ENCODE results near the gene ARMC9. TPM values are rescaled to one million over a fixed set of nuclear protein-coding genes. Genes with fewer than 3 reads are reported as not detected.

ARMC9 gene
- total RNA-seq, 1 donor from 2014 or later, result 3.3 TPM

GRCh38 chr2:231418820-231419640, 220.6 kb downstream of the ARMC9 start:
- H3K9me3 ChIP-seq, result no peaks in the 10 kb centered on the region
- TF ChIP-seq, protein P1, sequence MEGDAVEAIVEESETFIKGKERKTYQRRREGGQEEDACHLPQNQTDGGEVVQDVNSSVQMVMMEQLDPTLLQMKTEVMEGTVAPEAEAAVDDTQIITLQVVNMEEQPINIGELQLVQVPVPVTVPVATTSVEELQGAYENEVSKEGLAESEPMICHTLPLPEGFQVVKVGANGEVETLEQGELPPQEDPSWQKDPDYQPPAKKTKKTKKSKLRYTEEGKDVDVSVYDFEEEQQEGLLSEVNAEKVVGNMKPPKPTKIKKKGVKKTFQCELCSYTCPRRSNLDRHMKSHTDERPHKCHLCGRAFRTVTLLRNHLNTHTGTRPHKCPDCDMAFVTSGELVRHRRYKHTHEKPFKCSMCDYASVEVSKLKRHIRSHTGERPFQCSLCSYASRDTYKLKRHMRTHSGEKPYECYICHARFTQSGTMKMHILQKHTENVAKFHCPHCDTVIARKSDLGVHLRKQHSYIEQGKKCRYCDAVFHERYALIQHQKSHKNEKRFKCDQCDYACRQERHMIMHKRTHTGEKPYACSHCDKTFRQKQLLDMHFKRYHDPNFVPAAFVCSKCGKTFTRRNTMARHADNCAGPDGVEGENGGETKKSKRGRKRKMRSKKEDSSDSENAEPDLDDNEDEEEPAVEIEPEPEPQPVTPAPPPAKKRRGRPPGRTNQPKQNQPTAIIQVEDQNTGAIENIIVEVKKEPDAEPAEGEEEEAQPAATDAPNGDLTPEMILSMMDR (IDR thresholded peaks at IDR 0.05), result no peak
- H3K27me3 ChIP-seq, result no peaks in the 10 kb centered on the region
- H3K4me1 ChIP-seq, result no peaks in the 10 kb centered on the region
- no peaks in the 10 kb centered on the region for H3K36me3 ChIP-seq
- no peak overlapping the region for H3K27ac ChIP-seq
- no peak overlapping the region for H3K4me3 ChIP-seq
- no peak for DNase-seq (ENCODE audit: low spot score in 2 of 2)
- intact Hi-C loops (cut with DNase I), result no loop called here

GRCh38 chr2:231421051-231421580, 222.7 kb downstream of the ARMC9 start:
- TF ChIP-seq, protein P1 (IDR thresholded peaks at IDR 0.05), result no peak
- Histone ChIP-seq H3K27me3 (no peaks in the 10 kb centered on the region), H3K4me3 (no peak overlapping the region), H3K36me3 (no peaks in the 10 kb centered on the region), H3K27ac (no peak overlapping the region), H3K9me3 (no peaks in the 10 kb centered on the region), H3K4me1 (no peaks in the 10 kb centered on the region)
- intact Hi-C loops (cut with DNase I), result no loop called here
- DNase-seq (ENCODE audit: low spot score in 2 of 2), result no peak

DNA sequence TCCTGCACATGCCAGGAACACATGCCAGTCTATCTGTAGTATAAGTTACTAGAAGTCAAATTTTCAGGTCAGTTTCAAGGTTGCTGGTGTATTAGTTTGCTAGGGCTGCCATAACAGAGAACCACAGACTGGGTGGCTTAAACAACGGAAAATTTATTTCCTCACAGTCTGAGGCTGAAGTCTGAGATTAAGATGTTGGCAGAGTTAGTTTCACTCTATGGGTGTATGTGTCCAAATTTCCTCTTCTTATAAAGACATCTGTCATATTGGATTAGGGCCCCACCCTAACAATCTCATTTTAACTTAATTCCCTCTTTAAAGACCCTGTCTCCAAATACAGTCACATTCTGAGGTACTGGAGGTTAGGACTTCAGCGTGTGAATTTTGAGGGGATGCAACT, 223.6 kb downstream of the ARMC9 start:
- no peak for DNase-seq (ENCODE audit: low spot score in 2 of 2)
- intact Hi-C loops (cut with DNase I), result no loop called here
- no peaks in the 10 kb centered on the region for H3K36me3 ChIP-seq
- no peak overlapping the region for H3K27ac ChIP-seq
- TF ChIP-seq, protein P1 (IDR thresholded peaks at IDR 0.05), result no peak
- H3K4me3 ChIP-seq, result no peak overlapping the region
- H3K9me3 ChIP-seq, result no peaks in the 10 kb centered on the region
- no peaks in the 10 kb centered on the region for H3K27me3 ChIP-seq
- H3K4me1 ChIP-seq, result no peaks in the 10 kb centered on the region

- DNase-seq (ENCODE audit: low spot score in 2 of 2), result no peak
These were observed 224.7 kb downstream of the ARMC9 start for GRCh38 chr2:231423176-231423575.

More at GRCh38 chr2:231423176-231423575, 224.7 kb downstream of the ARMC9 start:
- TF ChIP-seq, protein P1 (IDR thresholded peaks at IDR 0.05), result no peak
- no peaks in the 10 kb centered on the region for H3K36me3 ChIP-seq
- no peaks in the 10 kb centered on the region for H3K4me1 ChIP-seq
- no peak overlapping the region for H3K4me3 ChIP-seq
- H3K27me3 ChIP-seq, result no peaks in the 10 kb centered on the region
- H3K27ac ChIP-seq, result no peak overlapping the region
- intact Hi-C loops (cut with DNase I), result no loop called here
- H3K9me3 ChIP-seq, result no peaks in the 10 kb centered on the region

Other genes starting within 250 kb of the ARMC9 start
- not detected for gene SPATA3, start 202.5 kb upstream of the ARMC9 start, total RNA-seq
- gene C2orf72, start 161.1 kb upstream of the ARMC9 start, total RNA-seq, result 20.5 TPM
- 97.4 TPM for gene PSMD1, start 141.8 kb upstream of the ARMC9 start, total RNA-seq
- 0.75 TPM for gene HTR2B, start 73.6 kb upstream of the ARMC9 start, total RNA-seq
- gene B3GNT7, start 197.1 kb downstream of the ARMC9 start, total RNA-seq, result 0.64 TPM